ENCODE measurements around the gene ZNF394.

ZNF394 gene

DNA sequence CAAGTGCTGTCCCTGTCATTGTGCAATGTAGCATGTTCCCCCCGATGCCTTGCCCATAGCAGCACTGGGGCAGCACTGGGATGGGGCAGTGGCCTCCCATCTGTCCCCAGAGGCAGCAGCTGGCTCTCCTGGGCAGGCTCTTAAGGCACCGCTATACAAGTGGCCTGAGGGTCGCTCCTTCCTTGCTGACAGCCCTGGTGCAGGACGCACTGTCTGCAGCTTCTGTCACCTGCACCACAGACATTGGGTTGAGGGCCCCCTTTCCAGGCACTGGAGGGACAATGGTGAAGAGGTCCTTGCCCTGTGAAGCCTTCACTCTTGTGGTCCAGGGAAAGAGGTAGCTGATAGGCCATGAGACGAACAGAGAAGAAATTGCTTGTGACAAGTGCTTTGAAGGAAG, 50.8 kb downstream of the ZNF394 start:
- DNase-seq (ENCODE audit: low read depth in 2 of 2), result no peak

DNA sequence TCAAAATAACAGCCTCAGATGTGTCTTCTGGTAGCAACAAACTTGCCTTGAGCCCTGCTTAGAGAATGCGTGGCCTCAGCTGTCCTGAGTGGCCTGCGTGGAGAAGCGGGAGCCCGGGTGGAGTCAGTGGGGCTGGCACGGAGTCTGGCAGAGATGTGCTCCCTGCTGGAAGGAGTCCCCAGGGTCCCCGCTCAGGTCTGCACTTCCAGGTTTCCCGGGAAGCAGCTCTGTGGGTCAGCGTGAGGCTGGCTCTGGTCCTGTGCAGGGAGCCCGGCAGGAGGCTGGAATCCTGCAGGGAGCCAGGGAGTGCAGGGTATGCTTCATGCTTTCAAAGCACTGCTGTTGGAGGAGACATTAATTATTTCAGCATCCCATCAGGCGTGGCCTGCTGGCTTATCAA, 51.2 kb downstream of the ZNF394 start:
- no peak for DNase-seq (ENCODE audit: low read depth in 2 of 2)

DNA sequence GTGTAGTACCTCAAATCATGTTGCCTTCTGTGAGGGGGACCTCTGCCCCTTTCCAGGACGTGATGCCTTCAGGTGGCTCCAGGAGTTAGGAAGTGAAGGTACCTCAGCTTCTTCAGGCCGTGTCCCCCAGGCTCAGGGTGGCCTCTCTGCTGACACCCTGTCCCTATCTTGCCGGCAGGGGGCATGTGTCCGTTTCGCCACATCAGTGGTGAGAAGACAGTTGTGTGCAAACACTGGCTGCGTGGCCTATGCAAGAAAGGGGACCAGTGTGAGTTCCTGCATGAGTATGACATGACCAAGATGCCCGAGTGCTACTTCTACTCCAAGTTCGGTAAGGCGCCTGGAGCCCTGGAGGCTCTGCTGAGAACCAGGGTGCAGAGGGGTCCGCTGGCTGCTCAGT, 52.1 kb downstream of the ZNF394 start:
- DNase-seq (ENCODE audit: low read depth in 2 of 2), result no peak

DNA sequence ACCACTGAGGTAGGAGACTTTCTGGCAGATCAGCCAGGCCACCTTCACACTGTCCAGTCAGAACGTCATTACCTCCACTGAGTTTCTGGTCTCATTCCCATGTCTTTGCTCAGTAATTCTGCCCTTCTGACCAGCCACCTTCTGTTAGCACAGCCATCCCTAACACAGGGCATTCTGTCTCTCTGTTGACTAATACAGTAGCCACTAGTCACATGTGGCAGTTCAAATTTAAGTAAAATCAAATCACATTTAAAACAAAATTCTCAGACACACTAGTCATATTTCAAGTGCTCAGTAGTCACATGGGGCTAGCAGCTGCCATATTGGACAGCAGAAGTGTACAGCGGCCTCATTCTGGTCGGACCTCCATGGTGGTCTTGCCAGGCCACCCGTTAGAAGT, 54.0 kb downstream of the ZNF394 start:
- DNase-seq (ENCODE audit: low read depth in 2 of 2), result no peak

Data from stimulated activated CD4-positive, alpha-beta T cell treated with anti-CD3 and anti-CD28 coated beads, Interleukin-1b, Interleukin-23, amount 100 ng/mL, for 4 hours (primary cell).